H1 (cell line): ENCODE results near the gene PRELID1.

Source experiments
- CREB1 ChIP-seq: IDR thresholded peaks from 2 replicates; pipeline ENCODE4 v1.6.1; 2012; ENCODE audit warnings: inconsistent platforms
- EP300 ChIP-seq, 2 experiments: IDR thresholded peaks; 1 replicate in 1 of 2; 2 replicates in 1 of 2; pipeline ENCODE4 v1.6.1; 2011 to 2012; ENCODE audit warnings: low read depth in 2 of 2, low read length in 2 of 2, mild to moderate bottlenecking in 2 of 2, borderline replicate concordance in 1 of 2, inconsistent platforms in 1 of 2, moderate library complexity in 1 of 2
- EZH2 ChIP-seq: fragments of 200-600 bp; sonication (generic); IDR thresholded peaks from 2 replicates; pipeline ENCODE4 v1.7.1; 2012; ENCODE audit warnings: low read depth, mild to moderate bottlenecking, moderate library complexity, low read length, inconsistent platforms; ENCODE audit not compliant: severe bottlenecking
- GABPA ChIP-seq: IDR thresholded peaks from 2 replicates; pipeline ENCODE4 v1.6.1; 2011; ENCODE audit warnings: mild to moderate bottlenecking, low read length, moderate library complexity, borderline replicate concordance; ENCODE audit not compliant: insufficient read depth
- MAX ChIP-seq: IDR thresholded peaks from 2 replicates; pipeline ENCODE4 v1.6.1; 2012; ENCODE audit warnings: inconsistent platforms
- POLR2AphosphoS5 ChIP-seq: IDR thresholded peaks from 2 replicates; pipeline ENCODE4 v1.6.1; 2011; ENCODE audit warnings: low read depth, low read length
- SRF ChIP-seq: IDR thresholded peaks from 2 replicates; pipeline ENCODE4 v1.6.1; 2011; ENCODE audit warnings: mild to moderate bottlenecking, low read depth, low read length, moderate library complexity
- TAF7 ChIP-seq: optimal IDR thresholded peaks from 2 replicates; pipeline ENCODE3; 2011; ENCODE audit warnings: low read depth, mild to moderate bottlenecking, inconsistent platforms, low read length, moderate library complexity, borderline replicate concordance
- YY1 ChIP-seq: IDR thresholded peaks from 2 replicates; pipeline ENCODE4 v1.6.1; 2011; ENCODE audit warnings: low read depth, mild to moderate bottlenecking, low read length
- TF ChIP-seq, protein P1 (sequence below): IDR thresholded peaks from 2 replicates; pipeline ENCODE4 v1.6.1; 2011; ENCODE audit warnings: low read depth, mild to moderate bottlenecking, low read length; ENCODE audit not compliant: insufficient read depth
- TF ChIP-seq, protein P2 (sequence below), 3 experiments: IDR thresholded peaks; 1 replicate in 2 of 3; 2 replicates in 1 of 3; pipeline versions ENCODE4 v1.5.1 to v1.6.1; 2011; ENCODE audit warnings: low read length in 3 of 3, mild to moderate bottlenecking in 3 of 3, inconsistent platforms in 2 of 3, low read depth in 1 of 3, moderate library complexity in 1 of 3; ENCODE audit not compliant: insufficient read depth in 1 of 3; ENCODE audit errors: control extremely low read depth in 1 of 3
- TF ChIP-seq, protein P3 (sequence below): IDR thresholded peaks from 2 replicates; pipeline ENCODE4 v1.6.1; 2011; ENCODE audit warnings: low read length, improper control_type of control experiment

DNA sequence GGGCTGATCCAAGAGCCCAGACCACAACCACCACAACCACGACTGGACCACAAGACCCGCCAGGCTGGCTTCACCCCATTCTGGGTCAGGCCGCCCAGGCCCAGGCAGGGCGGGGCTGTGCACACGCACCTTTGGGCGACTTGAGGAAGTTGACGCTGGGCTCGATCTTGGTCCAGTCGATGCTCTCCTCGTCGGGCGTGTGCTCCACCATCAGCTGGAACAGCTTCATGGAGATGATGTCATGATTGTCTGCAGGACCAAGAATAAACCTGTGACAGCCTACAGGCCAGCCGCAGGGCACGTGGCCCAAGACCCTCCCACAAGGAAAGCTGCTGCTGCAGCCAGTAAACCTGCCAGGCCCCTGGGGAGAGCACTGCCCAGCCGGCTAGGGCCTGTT lies 30.6 kb downstream of the PRELID1 start:
- TF ChIP-seq MAX (no peak), SRF (no peak), GABPA (no peak), EZH2 (no peak), EP300 (IDR thresholded peaks at IDR 0.05; ENCODE audit: borderline replicate concordance in 1 of 2, low read depth in 2 of 2, low read length in 2 of 2) (no peak), POLR2AphosphoS5 (no peak), CREB1 (no peak), TAF7 (no peak), YY1 (no peak)
- TF ChIP-seq, protein P1, sequence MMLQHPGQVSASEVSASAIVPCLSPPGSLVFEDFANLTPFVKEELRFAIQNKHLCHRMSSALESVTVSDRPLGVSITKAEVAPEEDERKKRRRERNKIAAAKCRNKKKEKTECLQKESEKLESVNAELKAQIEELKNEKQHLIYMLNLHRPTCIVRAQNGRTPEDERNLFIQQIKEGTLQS = no peak
- TF ChIP-seq, protein P2, sequence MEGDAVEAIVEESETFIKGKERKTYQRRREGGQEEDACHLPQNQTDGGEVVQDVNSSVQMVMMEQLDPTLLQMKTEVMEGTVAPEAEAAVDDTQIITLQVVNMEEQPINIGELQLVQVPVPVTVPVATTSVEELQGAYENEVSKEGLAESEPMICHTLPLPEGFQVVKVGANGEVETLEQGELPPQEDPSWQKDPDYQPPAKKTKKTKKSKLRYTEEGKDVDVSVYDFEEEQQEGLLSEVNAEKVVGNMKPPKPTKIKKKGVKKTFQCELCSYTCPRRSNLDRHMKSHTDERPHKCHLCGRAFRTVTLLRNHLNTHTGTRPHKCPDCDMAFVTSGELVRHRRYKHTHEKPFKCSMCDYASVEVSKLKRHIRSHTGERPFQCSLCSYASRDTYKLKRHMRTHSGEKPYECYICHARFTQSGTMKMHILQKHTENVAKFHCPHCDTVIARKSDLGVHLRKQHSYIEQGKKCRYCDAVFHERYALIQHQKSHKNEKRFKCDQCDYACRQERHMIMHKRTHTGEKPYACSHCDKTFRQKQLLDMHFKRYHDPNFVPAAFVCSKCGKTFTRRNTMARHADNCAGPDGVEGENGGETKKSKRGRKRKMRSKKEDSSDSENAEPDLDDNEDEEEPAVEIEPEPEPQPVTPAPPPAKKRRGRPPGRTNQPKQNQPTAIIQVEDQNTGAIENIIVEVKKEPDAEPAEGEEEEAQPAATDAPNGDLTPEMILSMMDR (IDR thresholded peaks at IDR 0.05; ENCODE audit: control extremely low read depth in 1 of 3, insufficient read depth in 1 of 3, low read depth in 1 of 3, low read length in 3 of 3) = no peak
- TF ChIP-seq, protein P3, sequence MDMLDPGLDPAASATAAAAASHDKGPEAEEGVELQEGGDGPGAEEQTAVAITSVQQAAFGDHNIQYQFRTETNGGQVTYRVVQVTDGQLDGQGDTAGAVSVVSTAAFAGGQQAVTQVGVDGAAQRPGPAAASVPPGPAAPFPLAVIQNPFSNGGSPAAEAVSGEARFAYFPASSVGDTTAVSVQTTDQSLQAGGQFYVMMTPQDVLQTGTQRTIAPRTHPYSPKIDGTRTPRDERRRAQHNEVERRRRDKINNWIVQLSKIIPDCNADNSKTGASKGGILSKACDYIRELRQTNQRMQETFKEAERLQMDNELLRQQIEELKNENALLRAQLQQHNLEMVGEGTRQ = no peak
